HG02763 (cell line): Measurements from ENCODE around the gene TUBG2.
A peak's percentile ranks its signal among the peaks of the same experiment; 100 is the strongest.

ENCODE experiments used
- ATAC-seq: cut with Tn5 transposase; IDR thresholded peaks from one replicate; pipeline ENCODE4 v1.9.1; 2021; ENCODE audit warnings: mild to moderate bottlenecking, moderate library complexity; ENCODE audit not compliant: unreplicated experiment

Gene TUBG2

GRCh38 chr17:42676424-42677011, 17.4 kb downstream of the TUBG2 start, which contains the start of gene PLEKHH3:
Gene PLEKHH3 (minus strand): TSS chr17:42676994. CDS start chr17:42676563, 431 bp downstream.
- ATAC-seq: no peak

GRCh38 chr17:42677012-42677857, 18.2 kb downstream of the TUBG2 start:
- peak; percentile 59 for ATAC-seq

- ATAC-seq: peak; percentile 26
Observed at GRCh38 chr17:42677921-42678781, 19.1 kb downstream of the TUBG2 start.

- no peak for ATAC-seq
Observed at GRCh38 chr17:42678951-42679491, 19.9 kb downstream of the TUBG2 start.

GRCh38 chr17:42679492-42680330, 20.6 kb downstream of the TUBG2 start:
- no peak for ATAC-seq

GRCh38 chr17:42680331-42680808, 21.3 kb downstream of the TUBG2 start:
- ATAC-seq: no peak

GRCh38 chr17:42681976-42682721, 23.1 kb downstream of the TUBG2 start, which contains the start of gene CNTNAP1:
Gene CNTNAP1 (plus strand): TSS chr17:42682531. CDS start chr17:42682830, 299 bp downstream.
- no peak for ATAC-seq

GRCh38 chr17:42682722-42683403, 23.8 kb downstream of the TUBG2 start:
- no peak for ATAC-seq

GRCh38 chr17:42683407-42684034, 24.4 kb downstream of the TUBG2 start:
- ATAC-seq: no peak

- ATAC-seq: no peak
Observed at GRCh38 chr17:42684929-42685556, 26.0 kb downstream of the TUBG2 start.

- no peak for ATAC-seq
Observed at GRCh38 chr17:42685831-42686230, 26.7 kb downstream of the TUBG2 start.

- ATAC-seq: no peak
Observed at GRCh38 chr17:42686520-42687128, 27.5 kb downstream of the TUBG2 start.

- ATAC-seq: no peak
Observed at GRCh38 chr17:42687707-42688320, 28.7 kb downstream of the TUBG2 start.

- no peak for ATAC-seq
Observed at GRCh38 chr17:42690596-42690995, 31.5 kb downstream of the TUBG2 start.

- no peak for ATAC-seq
Observed at GRCh38 chr17:42691021-42691545, 32.0 kb downstream of the TUBG2 start.

GRCh38 chr17:42692489-42692888, 33.4 kb downstream of the TUBG2 start:
- ATAC-seq: no peak

- no peak for ATAC-seq
Observed at GRCh38 chr17:42694524-42694923, 35.4 kb downstream of the TUBG2 start.
